BE2C (cell line): ENCODE data around the gene RAD51AP2.

Experiments used
- DNase-seq: peaks from one replicate; pipeline ENCODE4 v3.0.0-alpha.2; 2020
- H3K27me3 ChIP-seq: fragments of 250-450 bp; sonication (Bioruptor Pico); 2 replicates; pipeline ENCODE4 v1.5.1; 2020; ENCODE audit warnings: mild to moderate bottlenecking
- H3K36me3 ChIP-seq: fragments of 250-450 bp; sonication (Bioruptor Pico); 2 replicates; pipeline ENCODE4 v1.5.1; 2020; ENCODE audit warnings: mild to moderate bottlenecking
- H3K4me1 ChIP-seq: fragments of 250-450 bp; sonication (Bioruptor Pico); 2 replicates; pipeline ENCODE4 v1.5.1; 2020
- H3K4me3 ChIP-seq: 2 replicates; pipeline ENCODE4 v1.5.1; 2011; ENCODE audit warnings: low read depth, low read length
- H3K9me3 ChIP-seq: fragments of 250-450 bp; sonication (Bioruptor Pico); 2 replicates; pipeline ENCODE4 v1.5.1; 2020
- TF ChIP-seq, protein P1 (sequence below): IDR thresholded peaks from 2 replicates; pipeline ENCODE4 v1.5.1; 2012; ENCODE audit warnings: mild to moderate bottlenecking, low read depth, low read length

The RAD51AP2 gene

DNA sequence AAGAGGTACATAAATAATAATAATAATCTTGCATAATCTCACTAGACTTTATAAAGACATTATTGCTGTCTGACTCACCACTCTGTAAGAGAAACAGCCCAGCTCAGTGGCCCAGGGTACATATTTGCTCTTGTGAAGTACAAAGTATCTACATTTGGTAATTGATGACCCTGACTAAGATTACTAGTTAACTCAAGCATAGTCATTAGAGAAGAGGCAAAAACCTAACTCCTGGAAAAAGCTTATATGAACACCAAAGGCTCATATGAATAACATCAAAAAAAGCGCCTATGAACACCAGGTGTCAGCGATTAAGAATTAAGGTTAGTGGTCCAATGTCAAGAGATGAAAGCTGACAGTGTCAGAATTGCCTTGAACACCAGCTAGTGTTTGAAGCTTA is 38.4 kb downstream of the RAD51AP2 start:
- no peaks in the 10 kb centered on the region for H3K27me3 ChIP-seq
- H3K36me3 ChIP-seq = no peaks in the 10 kb centered on the region
- TF ChIP-seq, protein P1, sequence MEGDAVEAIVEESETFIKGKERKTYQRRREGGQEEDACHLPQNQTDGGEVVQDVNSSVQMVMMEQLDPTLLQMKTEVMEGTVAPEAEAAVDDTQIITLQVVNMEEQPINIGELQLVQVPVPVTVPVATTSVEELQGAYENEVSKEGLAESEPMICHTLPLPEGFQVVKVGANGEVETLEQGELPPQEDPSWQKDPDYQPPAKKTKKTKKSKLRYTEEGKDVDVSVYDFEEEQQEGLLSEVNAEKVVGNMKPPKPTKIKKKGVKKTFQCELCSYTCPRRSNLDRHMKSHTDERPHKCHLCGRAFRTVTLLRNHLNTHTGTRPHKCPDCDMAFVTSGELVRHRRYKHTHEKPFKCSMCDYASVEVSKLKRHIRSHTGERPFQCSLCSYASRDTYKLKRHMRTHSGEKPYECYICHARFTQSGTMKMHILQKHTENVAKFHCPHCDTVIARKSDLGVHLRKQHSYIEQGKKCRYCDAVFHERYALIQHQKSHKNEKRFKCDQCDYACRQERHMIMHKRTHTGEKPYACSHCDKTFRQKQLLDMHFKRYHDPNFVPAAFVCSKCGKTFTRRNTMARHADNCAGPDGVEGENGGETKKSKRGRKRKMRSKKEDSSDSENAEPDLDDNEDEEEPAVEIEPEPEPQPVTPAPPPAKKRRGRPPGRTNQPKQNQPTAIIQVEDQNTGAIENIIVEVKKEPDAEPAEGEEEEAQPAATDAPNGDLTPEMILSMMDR = no peak
- no peaks in the 10 kb centered on the region for H3K9me3 ChIP-seq
- no peak overlapping the region for H3K4me3 ChIP-seq
- H3K4me1 ChIP-seq = no peaks in the 10 kb centered on the region
- DNase-seq = no peak

DNA sequence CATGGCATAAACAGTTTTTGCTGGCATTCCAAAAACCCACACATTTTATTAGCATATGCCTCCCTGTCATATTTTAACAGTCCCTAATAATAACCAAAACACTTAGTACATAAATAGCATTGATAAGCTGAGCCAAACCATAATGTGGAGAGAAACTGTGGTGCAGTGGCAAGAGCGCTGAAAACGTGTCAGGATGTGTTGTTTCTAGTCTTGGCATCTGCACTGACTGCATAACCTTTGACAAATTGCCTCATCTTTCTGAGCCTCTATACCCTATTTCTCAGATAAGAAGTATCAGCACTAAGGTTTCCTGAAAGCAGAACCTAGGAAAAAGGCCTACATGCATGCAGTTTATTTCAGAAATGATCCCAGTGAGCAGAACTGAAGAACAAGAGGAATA is 41.4 kb downstream of the RAD51AP2 start:
- Histone ChIP-seq H3K9me3 (no peaks in the 10 kb centered on the region), H3K27me3 (no peaks in the 10 kb centered on the region), H3K4me1 (no peaks in the 10 kb centered on the region), H3K36me3 (no peaks in the 10 kb centered on the region), H3K4me3 (no peak overlapping the region)
- TF ChIP-seq, protein P1 = no peak
- no peak for DNase-seq

DNA sequence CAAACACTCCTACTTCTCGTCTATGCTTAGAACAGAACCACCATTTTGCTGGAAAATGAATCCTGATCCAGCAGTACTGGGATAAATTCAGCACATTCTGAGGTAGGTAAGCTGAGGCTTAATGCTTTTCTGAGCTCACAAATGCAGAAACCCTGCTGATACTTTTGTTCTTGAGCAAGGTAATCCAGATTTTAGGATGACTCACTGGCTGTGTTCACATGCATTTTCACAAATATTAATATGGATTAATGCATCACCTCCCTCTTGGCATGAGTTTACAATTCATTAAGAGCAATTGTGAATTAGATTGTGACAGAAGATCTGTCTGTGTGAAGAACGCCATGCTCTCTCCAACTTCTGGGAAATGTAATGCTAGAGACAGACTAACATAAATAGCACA is 42.2 kb downstream of the RAD51AP2 start:
- H3K4me3 ChIP-seq = no peak overlapping the region
- no peaks in the 10 kb centered on the region for H3K36me3 ChIP-seq
- H3K4me1 ChIP-seq = no peaks in the 10 kb centered on the region
- no peak for DNase-seq
- H3K9me3 ChIP-seq = no peaks in the 10 kb centered on the region
- no peaks in the 10 kb centered on the region for H3K27me3 ChIP-seq
- TF ChIP-seq, protein P1 = no peak

DNA sequence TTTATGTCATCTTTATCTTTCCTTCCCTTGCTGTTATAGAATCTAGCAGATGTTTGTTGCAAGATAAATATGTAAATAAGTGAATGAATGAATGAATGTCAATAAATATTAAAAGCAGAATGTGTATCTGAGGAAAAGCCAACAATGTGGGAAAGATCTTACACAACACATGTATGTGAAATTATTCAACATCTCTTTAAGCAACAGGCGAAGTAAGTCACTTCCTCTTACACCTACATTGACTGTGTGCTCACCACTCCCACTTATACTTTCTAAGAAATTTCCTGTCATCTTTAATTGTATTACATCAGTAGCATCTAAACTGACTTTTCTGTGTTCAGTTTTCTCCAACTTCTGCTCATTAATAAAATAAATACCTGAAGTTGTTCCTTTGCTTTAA is 43.0 kb downstream of the RAD51AP2 start:
- DNase-seq = no peak
- Histone ChIP-seq H3K27me3 (no peaks in the 10 kb centered on the region), H3K4me1 (no peaks in the 10 kb centered on the region), H3K4me3 (no peak overlapping the region), H3K9me3 (no peaks in the 10 kb centered on the region), H3K36me3 (no peaks in the 10 kb centered on the region)
- TF ChIP-seq, protein P1 = no peak

DNA sequence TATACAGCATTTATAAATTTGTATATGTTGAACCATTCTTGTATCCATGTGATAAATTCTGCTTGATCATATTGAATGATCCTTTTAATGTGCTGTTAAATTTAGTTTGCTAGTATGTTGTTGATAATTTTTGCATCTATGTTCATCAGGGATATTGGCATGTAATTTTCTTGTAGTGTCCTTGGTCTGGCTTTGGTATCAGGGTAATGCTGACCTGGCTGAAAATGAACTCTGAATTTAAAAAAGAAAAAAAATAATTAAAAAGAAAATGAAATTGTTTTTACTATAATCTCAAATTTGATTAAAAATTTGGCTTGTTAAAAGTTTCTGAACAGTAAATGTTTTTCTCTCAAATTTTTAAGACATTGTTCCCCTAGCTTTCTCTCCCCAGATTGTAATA is 46.3 kb downstream of the RAD51AP2 start:
- DNase-seq = no peak
- no peaks in the 10 kb centered on the region for H3K36me3 ChIP-seq
- H3K4me3 ChIP-seq = no peak overlapping the region
- no peaks in the 10 kb centered on the region for H3K27me3 ChIP-seq
- TF ChIP-seq, protein P1 = no peak
- H3K4me1 ChIP-seq = no peaks in the 10 kb centered on the region
- H3K9me3 ChIP-seq = no peaks in the 10 kb centered on the region

DNA sequence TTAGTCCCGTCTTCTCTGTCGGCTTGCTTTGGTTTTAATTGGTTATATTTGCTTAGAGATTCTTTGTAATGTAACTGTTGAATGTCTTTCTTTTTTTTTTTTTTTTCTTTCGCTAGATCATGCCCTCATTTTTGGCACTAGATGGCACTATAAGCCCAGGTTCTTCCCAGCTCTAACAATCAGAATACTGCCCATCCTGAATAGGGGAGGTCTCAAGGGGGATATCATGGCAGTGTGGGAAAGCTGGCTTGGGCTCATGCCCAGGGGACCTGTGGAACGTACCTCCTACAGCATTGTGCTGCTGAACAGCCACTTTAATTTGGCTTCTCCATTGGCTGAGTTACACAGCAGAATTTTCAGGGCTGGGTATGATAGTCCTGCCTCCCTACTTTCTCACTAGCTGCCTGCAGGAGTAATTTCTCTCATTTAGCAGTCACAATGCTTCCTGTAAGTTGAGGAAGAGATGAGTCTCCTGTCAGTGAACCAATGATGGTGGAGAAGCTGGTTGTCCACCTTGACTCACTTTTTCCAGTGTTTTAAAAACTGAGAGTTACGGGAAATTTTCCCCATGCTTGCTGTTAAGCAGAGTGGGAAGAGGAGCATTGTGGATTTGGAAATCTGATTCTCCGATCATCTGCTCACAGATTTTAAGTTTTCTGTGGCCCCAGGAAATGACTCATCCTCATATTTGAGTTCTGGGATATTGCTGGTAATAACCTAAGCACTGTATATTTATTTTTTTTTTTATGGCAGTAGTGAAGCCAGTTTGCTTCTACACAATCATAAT is 47.2 kb downstream of the RAD51AP2 start:
- H3K36me3 ChIP-seq = no peaks in the 10 kb centered on the region
- no peak overlapping the region for H3K4me3 ChIP-seq
- no peaks in the 10 kb centered on the region for H3K4me1 ChIP-seq
- no peaks in the 10 kb centered on the region for H3K9me3 ChIP-seq
- peak; percentile 34 for DNase-seq
- TF ChIP-seq, protein P1 = peak; percentile 62
- no peaks in the 10 kb centered on the region for H3K27me3 ChIP-seq
